HCT116 (cell line): ENCODE measurements around the gene IGSF21.

Experiments
- EZH2phosphoT487 ChIP-seq: fragments of 200-600 bp; IDR thresholded peaks from 2 replicates; pipeline ENCODE4 v1.6.1; 2018; ENCODE audit warnings: antibody characterized with exemption, borderline replicate concordance
- RAD21 ChIP-seq: IDR thresholded peaks from 2 replicates; pipeline ENCODE4 v1.6.1; 2012; ENCODE audit warnings: low read depth, mild to moderate bottlenecking

DNA sequence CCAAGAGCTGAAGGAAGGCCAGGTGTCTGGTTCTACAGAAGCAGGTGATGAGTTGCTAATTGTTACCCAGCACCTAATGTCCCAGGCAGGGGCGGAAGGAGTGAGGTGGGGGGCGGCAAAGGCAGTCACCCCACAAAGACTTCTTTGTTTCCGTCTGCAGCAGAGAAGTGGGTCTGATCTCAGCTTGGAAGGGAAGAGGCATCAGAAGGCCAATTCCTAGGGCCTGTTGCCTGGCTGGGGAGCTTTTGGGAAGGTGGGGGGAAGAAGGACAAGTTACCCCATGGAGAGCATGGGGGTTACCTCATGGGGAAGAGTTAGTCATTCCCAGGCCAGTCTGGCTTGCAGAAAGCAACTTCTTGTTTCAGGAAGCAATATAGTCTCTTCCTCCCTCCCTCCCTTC is 10.9 kb downstream of the IGSF21 start:
- TF ChIP-seq RAD21 (no peak), EZH2phosphoT487 (no peak)
